IMR-90 (cell line): ENCODE data around the gene WAS. TPM values are rescaled to one million over a fixed set of nuclear protein-coding genes. Genes with fewer than 3 reads are reported as not detected.
A peak's percentile ranks its signal among the peaks of the same experiment; 100 is the strongest.

ENCODE experiments used
- ATAC-seq: fragments of 200-7000 bp; cut with Tn5 transposase; 2 replicates; pipeline ENCODE4 v1.9.1; 2020; ENCODE audit warnings: low read depth, mild to moderate bottlenecking, moderate library complexity
- BruUV-seq: library from RNA; stranded (reverse); fragments of 400-500 nt; replicated peaks from 2 replicates; lab custom pipeline; 2021; lab: Mats Ljungman, UMichigan
- CTCF ChIA-PET: fragments of 300-600 bp; formaldehyde crosslinking; extraction: SDS; loops from one replicate; lab custom pipeline; 2021; ENCODE audit warnings: antibody characterized with exemption; lab: Yijun Ruan, JAX
- POLR2A ChIA-PET: fragments of 300-600 bp; sonication (Branson Sonifier 250); formaldehyde crosslinking; loops from one replicate; lab custom pipeline; 2022; ENCODE audit warnings: antibody characterized with exemption; ENCODE audit not compliant: unreplicated experiment; lab: Charles Lee
- DNase-seq: peaks from one replicate; pipeline ENCODE4 v3.0.0; 2013
- H2AFZ ChIP-seq: replicated peaks from 2 replicates; pipeline ENCODE3; 2013; ENCODE audit warnings: low read length, mild to moderate bottlenecking; ENCODE audit not compliant: poor library complexity
- H2AK5ac ChIP-seq: 2 replicates; pipeline ENCODE4 v1.6.1; 2013; ENCODE audit warnings: low read depth, low read length, inconsistent platforms
- H2AK9ac ChIP-seq: replicated peaks from 2 replicates; pipeline ENCODE3; 2013; ENCODE audit warnings: mild to moderate bottlenecking, low read depth, low read length, moderate library complexity; ENCODE audit not compliant: poor library complexity
- H2BK120ac ChIP-seq: 2 replicates; pipeline ENCODE4 v1.6.1; 2013; ENCODE audit warnings: low read depth, low read length, inconsistent platforms
- H2BK15ac ChIP-seq: 3 replicates; pipeline ENCODE4 v1.6.1; 2013; ENCODE audit warnings: low read depth, low read length, inconsistent platforms
- H2BK20ac ChIP-seq: 2 replicates; pipeline ENCODE4 v1.6.1; 2013; ENCODE audit warnings: low read depth, mild to moderate bottlenecking, inconsistent platforms, low read length, moderate library complexity
- H2BK5ac ChIP-seq: 2 replicates; pipeline ENCODE4 v1.6.1; 2013; ENCODE audit warnings: mild to moderate bottlenecking, low read depth, low read length, inconsistent platforms; ENCODE audit not compliant: poor library complexity, severe bottlenecking
- H3K14ac ChIP-seq: replicated peaks from 2 replicates; pipeline ENCODE4 v1.6.1; 2013; ENCODE audit warnings: low read depth, low read length, inconsistent platforms
- H3K18ac ChIP-seq: 2 replicates; pipeline ENCODE4 v1.6.1; 2013; ENCODE audit warnings: low read depth, low read length, control low read depth
- H3K23ac ChIP-seq: 2 replicates; pipeline ENCODE4 v1.6.1; 2013; ENCODE audit warnings: low read depth, low read length, inconsistent platforms
- H3K27ac ChIP-seq: 2 replicates; pipeline ENCODE4 v1.5.1; 2013; ENCODE audit warnings: mild to moderate bottlenecking, control low read depth, low read length; ENCODE audit not compliant: insufficient read depth
- H3K27me3 ChIP-seq: 2 replicates; pipeline ENCODE4 v1.6.1; 2013; ENCODE audit warnings: low read length; ENCODE audit not compliant: control insufficient read depth, insufficient read depth
- H3K36me3 ChIP-seq: 2 replicates; pipeline ENCODE4 v1.6.1; 2013; ENCODE audit warnings: low read length, mixed read lengths; ENCODE audit not compliant: control insufficient read depth, insufficient read depth
- H3K4ac ChIP-seq: 2 replicates; pipeline ENCODE4 v1.6.1; 2013; ENCODE audit warnings: low read depth, low read length, inconsistent platforms
- H3K4me1 ChIP-seq: 2 replicates; pipeline ENCODE4 v1.6.1; 2013; ENCODE audit warnings: low read length, mixed read lengths; ENCODE audit not compliant: control insufficient read depth, insufficient read depth
- H3K4me2 ChIP-seq: 2 replicates; pipeline ENCODE4 v1.6.1; 2013; ENCODE audit warnings: low read depth, mild to moderate bottlenecking, control low read depth, low read length, moderate library complexity
- H3K4me3 ChIP-seq: 2 replicates; pipeline ENCODE4 v1.5.1; 2013; ENCODE audit warnings: low read depth, mild to moderate bottlenecking, control low read depth, low read length, moderate library complexity; ENCODE audit not compliant: insufficient read depth
- H3K56ac ChIP-seq: 2 replicates; pipeline ENCODE4 v1.6.1; 2013; ENCODE audit warnings: low read length, inconsistent platforms; ENCODE audit not compliant: insufficient read depth; ENCODE audit errors: extremely low read depth
- H3K79me1 ChIP-seq, 2 experiments: 2 replicates each; pipeline ENCODE4 v1.6.1; 2013; ENCODE audit warnings: low read length in 2 of 2, inconsistent platforms in 1 of 2, low read depth in 1 of 2
- H3K9ac ChIP-seq: 2 replicates; pipeline ENCODE4 v1.6.1; 2013; ENCODE audit warnings: low read depth, low read length, control low read depth
- H3K9me1 ChIP-seq: 2 replicates; pipeline ENCODE4 v1.6.1; 2013; ENCODE audit warnings: low read length, inconsistent platforms; ENCODE audit not compliant: insufficient read depth
- H3K9me3 ChIP-seq: 2 replicates; pipeline ENCODE4 v1.6.1; 2013; ENCODE audit warnings: low read length; ENCODE audit not compliant: control insufficient read depth, insufficient read depth
- H4K20me1 ChIP-seq: 2 replicates; pipeline ENCODE4 v1.6.1; 2013; ENCODE audit warnings: low read length, inconsistent platforms; ENCODE audit not compliant: insufficient read depth
- H4K5ac ChIP-seq: 2 replicates; pipeline ENCODE4 v1.6.1; 2013; ENCODE audit warnings: mild to moderate bottlenecking, low read depth, low read length, control low read depth
- H4K8ac ChIP-seq, 2 experiments: 2 replicates each; pipeline ENCODE4 v1.6.1; 2013; ENCODE audit warnings: low read depth in 2 of 2, low read length in 2 of 2, control low read depth in 1 of 2, inconsistent platforms in 1 of 2
- H4K91ac ChIP-seq: 2 replicates; pipeline ENCODE4 v1.6.1; 2013; ENCODE audit warnings: low read depth, low read length, inconsistent platforms; ENCODE audit not compliant: insufficient read depth
- CEBPB ChIP-seq: IDR thresholded peaks from 2 replicates; pipeline ENCODE4 v1.6.1; 2012; ENCODE audit warnings: low read depth, low read length, improper control_type of control experiment
- ELK1 ChIP-seq: fragments of 150-350 bp; IDR thresholded peaks from 2 replicates; pipeline ENCODE4 v1.6.1; 2016; ENCODE audit warnings: low read depth, mild to moderate bottlenecking, low read length, moderate library complexity, borderline replicate concordance
- MAFK ChIP-seq: IDR thresholded peaks from 2 replicates; pipeline ENCODE4 v1.6.1; 2012; ENCODE audit warnings: low read depth, low read length, improper control_type of control experiment
- MAZ ChIP-seq: IDR thresholded peaks from 2 replicates; pipeline ENCODE4 v1.6.1; 2012; ENCODE audit warnings: low read depth, mild to moderate bottlenecking, low read length, improper control_type of control experiment, moderate library complexity, borderline replicate concordance
- RAD21 ChIP-seq: IDR thresholded peaks from 2 replicates; pipeline ENCODE4 v1.6.1; 2012; ENCODE audit warnings: low read length, improper control_type of control experiment
- RFX5 ChIP-seq: IDR thresholded peaks from 2 replicates; pipeline ENCODE4 v1.8.0; 2012; ENCODE audit warnings: low read depth, mild to moderate bottlenecking, low read length, moderate library complexity
- WGBS, 2 experiments: methylation state at CpG; one replicate each; pipeline versions ENCODE4 v1.1.5 to v1.1.7; 2013; ENCODE audit warnings: missing lambda C conversion rate in 2 of 2; ENCODE audit not compliant: insufficient read length in 1 of 2; ENCODE audit errors: extremely low coverage in 2 of 2; 5-methylcytosine and 5-hydroxymethylcytosine counted together
- dilution Hi-C: fragments of 300-500 bp; cut with HindIII; formaldehyde crosslinking; loops from one replicate; pipeline ENCODE4 v1.14.3; 2018; ENCODE audit warnings: low sequenced_read_pairs; ENCODE audit not compliant: unreplicated experiment
- in situ Hi-C: fragments of 300-500 bp; cut with MboI; formaldehyde crosslinking; loops from 3 replicates; pipeline ENCODE4 v1.14.3; 2019; ENCODE audit warnings: low sequenced_read_pairs, inconsistent platforms, mixed read lengths
- intact Hi-C: fragments of 100-400 bp; cut with micrococcal nuclease; formaldehyde crosslinking; loops from 2 replicates; pipeline ENCODE4 v1.10.0; 2022
- polyA plus RNA-seq, 3 experiments: library from polyadenylated mRNA; depleted of rRNA; stranded (reverse); fragments of >200 nt; gene quantifications; 2 replicates each; pipeline ENCODE4 v1.2.3, GENCODE V29; 2012; ENCODE audit warnings: low replicate concordance in 1 of 3
- total RNA-seq: library from RNA; depleted of rRNA; stranded (reverse); fragments of >200 nt; gene quantifications from 2 replicates; pipeline ENCODE4 v1.2.3, GENCODE V29; 2012
- TF ChIP-seq, protein P1 (sequence below): conservative IDR thresholded peaks from 2 replicates; pipeline ENCODE4 v1.5.1; 2012; ENCODE audit warnings: mild to moderate bottlenecking, low read depth, low read length, improper control_type of control experiment

Gene WAS
- total and polyA plus RNA-seq, 2 of the 4 experiments (the other 2 are of a cell fraction) = 0.14 TPM; not detected in 1

DNA sequence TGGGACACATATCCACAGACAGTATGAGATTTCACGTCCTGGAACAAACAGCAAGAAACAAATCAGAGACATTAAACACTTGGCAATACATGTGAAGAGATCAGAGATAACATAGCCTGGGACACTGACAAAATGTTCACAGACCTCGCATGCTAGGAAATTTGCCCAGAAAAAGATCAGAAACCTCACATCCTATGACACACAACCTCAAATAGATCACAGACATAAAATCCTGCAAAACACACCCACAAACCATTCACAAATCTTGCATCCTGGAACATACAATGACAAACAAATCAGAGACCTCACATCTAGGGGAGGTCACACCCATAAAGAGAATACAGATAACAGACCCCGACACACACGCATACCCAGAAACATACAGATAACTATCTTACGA is 31.0 kb downstream of the WAS start:
- ChIA-PET CTCF (no interaction called here), POLR2A (no interaction called here)
- Histone ChIP-seq H3K9ac (no peak overlapping the region), H4K20me1 (no peaks in the 10 kb centered on the region), H4K8ac (no peak overlapping the region), H3K27ac (no peak overlapping the region), H3K36me3 (no peaks in the 10 kb centered on the region), H2BK5ac (no peak overlapping the region), H2BK120ac (no peak overlapping the region), H2AFZ (no peak overlapping the region), H2BK20ac (no peak overlapping the region), H3K9me3 (peaks cover 2% of the 10 kb centered on the region; the same call in 1 of the 2 replicates), H3K4ac (no peak overlapping the region), H3K23ac (no peak overlapping the region), H3K4me3 (no peak overlapping the region), H2BK15ac (no peak overlapping the region), H3K27me3 (no peaks in the 10 kb centered on the region; the same call in 1 of the 2 replicates), H3K9me1 (no peaks in the 10 kb centered on the region), H3K4me2 (no peak overlapping the region), H2AK5ac (no peak overlapping the region), H2AK9ac (no peak overlapping the region), H4K5ac (no peak overlapping the region), H3K4me1 (0 out of 2 replicates have a peak, but pooled peaks cover 2% of the 10 kb centered on the region), H3K18ac (no peak overlapping the region), H4K91ac (no peak overlapping the region), H3K79me1 (no peaks in the 10 kb centered on the region), H3K14ac (no peak overlapping the region), H3K56ac (no peak overlapping the region)
- DNase-seq (peak; percentile 17), ATAC-seq (no peak)
- in situ Hi-C loops = no loop called here
- 20% methylated on average over 1 of the region's 5 CpGs; no CpG with 5 or more reads in 1 of the 2 experiments for WGBS, 2 experiments
- dilution Hi-C loops = no loop called here
- BruUV-seq = no TSS peak
- no peak for TF ChIP-seq MAFK
- TF ChIP-seq MAZ = no peak
- no peak for TF ChIP-seq CEBPB
- TF ChIP-seq RAD21 = no peak
- TF ChIP-seq, protein P1, sequence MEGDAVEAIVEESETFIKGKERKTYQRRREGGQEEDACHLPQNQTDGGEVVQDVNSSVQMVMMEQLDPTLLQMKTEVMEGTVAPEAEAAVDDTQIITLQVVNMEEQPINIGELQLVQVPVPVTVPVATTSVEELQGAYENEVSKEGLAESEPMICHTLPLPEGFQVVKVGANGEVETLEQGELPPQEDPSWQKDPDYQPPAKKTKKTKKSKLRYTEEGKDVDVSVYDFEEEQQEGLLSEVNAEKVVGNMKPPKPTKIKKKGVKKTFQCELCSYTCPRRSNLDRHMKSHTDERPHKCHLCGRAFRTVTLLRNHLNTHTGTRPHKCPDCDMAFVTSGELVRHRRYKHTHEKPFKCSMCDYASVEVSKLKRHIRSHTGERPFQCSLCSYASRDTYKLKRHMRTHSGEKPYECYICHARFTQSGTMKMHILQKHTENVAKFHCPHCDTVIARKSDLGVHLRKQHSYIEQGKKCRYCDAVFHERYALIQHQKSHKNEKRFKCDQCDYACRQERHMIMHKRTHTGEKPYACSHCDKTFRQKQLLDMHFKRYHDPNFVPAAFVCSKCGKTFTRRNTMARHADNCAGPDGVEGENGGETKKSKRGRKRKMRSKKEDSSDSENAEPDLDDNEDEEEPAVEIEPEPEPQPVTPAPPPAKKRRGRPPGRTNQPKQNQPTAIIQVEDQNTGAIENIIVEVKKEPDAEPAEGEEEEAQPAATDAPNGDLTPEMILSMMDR = no peak
- no peak for TF ChIP-seq RFX5
- TF ChIP-seq ELK1 = no peak
- intact Hi-C loops = no loop called here
